NCI-H345 treated with DMSO at 0.1 percent for 48 hours (cell line): Measurements from ENCODE around the gene PCDHAC2.
A peak's percentile ranks its signal among the peaks of the same experiment; 100 is the strongest.

Experiments
- DNase-seq: peaks from one replicate; lab custom pipeline; 2025; ENCODE audit not compliant: unreplicated experiment; lab: John Stamatoyannopoulos, UW

PCDHAC2 gene, protein sequence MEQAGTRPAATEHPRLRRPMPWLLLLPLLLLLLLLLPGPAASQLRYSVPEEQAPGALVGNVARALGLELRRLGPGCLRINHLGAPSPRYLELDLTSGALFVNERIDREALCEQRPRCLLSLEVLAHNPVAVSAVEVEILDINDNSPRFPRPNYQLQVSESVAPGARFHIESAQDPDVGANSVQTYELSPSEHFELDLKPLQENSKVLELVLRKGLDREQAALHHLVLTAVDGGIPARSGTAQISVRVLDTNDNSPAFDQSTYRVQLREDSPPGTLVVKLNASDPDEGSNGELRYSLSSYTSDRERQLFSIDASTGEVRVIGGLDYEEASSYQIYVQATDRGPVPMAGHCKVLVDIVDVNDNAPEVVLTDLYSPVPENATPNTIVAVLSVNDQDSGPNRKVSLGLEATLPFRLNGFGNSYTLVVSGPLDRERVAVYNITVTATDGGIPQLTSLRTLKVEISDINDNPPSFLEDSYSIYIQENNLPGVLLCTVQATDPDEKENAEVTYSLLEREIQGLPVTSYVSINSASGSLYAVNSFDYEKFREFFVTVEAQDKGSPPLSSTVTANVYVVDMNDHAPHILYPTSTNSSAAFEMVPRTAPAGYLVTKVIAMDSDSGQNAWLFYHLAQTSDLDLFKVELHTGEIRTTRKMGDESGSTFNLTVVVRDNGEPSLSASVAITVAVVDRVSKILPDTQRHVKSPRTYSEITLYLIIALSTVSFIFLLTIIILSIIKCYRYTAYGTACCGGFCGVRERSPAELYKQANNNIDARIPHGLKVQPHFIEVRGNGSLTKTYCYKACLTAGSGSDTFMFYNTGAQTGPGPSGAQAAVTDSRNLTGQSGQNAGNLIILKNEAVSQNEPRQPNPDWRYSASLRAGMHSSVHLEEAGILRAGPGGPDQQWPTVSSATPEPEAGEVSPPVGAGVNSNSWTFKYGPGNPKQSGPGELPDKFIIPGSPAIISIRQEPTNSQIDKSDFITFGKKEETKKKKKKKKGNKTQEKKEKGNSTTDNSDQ

DNA sequence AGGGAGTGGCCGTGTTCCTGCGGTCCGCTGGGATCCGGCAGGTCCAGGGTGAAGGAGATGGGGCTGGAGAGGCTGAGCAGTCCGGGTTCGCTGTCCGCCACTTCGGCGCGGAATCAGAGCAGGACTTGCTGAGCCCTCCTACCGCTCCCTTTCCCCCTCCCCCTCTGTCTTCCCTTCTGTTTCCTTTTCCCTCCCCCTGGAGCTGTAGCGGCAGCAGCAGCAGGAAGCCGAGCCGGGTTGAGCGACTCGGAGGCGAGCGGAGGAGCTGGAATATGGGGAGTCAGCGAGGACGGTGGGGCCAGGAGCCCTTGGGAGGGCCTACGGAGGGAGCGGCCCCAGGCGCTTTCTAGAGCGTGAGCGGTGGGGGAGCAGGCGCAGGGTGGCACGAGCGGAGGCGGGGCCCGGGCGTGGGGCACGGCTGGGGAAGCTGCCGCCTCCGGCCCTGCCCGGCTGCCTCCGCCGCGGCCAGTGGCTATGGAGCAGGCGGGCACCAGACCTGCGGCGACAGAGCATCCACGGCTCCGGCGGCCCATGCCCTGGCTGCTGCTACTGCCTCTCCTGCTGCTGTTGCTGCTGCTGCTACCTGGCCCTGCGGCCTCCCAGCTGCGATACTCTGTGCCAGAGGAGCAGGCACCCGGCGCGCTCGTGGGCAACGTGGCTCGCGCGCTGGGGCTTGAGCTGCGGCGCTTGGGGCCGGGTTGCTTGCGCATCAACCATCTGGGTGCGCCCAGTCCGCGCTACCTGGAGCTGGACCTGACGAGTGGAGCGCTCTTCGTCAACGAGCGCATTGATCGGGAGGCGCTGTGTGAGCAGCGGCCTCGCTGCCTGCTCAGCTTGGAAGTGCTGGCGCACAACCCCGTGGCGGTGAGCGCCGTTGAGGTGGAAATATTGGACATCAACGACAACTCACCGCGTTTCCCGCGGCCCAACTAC is at the start of gene PCDHAC2:
TSS of gene PCDHAC2 (plus strand) at position 184 of the 933 bp plus-strand sequence. CDS start at position 475, 291 bp downstream.
- DNase-seq, result peak; percentile 17

DNA sequence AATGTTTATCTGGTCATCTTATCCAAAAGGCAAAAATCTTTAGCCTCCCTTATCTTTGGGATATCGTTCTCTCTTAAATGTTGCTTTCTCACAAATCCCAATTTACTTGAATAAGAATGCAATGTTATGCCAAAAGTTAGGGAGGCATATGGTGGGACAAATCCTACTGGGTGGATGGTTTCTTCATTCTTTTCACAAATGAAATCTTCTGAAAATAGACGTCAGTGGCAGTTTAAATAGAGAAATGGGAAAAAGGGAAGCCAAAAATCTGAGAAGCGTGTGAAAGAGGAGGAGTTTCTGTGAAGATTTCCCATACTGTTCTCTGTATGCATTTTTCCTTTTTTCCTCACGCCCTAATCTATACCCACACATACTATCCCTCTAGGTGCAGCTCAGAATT is 42.7 kb upstream of the PCDHAC2 start:
- DNase-seq, result no peak

DNA sequence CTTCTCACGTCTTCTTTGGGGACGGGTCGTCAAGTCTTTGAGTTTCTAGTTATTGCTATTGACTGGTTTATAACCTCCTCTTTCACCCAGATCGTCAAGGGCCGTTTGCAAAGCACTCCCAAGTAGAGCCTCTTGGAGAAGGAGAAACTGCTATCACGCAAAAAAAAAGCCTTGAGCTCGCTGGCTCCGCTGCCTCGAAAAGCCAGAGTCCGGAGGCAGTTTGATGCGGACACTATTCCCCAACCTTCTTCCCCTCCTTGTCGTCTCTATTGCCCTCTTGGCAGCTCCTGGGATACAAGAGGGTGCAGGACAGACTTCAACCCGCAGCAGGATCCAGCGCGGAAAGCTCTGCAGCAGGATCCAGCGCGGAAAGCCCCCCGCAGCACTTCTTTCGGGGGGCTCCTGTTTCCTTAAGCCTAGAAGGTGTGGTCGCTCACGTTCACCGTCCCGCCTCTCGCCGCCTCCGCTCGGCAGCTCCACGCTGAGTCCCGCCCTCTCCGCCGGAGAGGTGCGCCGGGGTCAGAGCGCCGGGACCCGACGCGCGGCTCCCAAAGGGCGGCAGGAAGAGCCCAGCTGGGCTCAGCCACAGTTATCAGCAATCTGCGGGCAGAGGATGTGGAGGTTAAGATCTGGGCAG is 40.4 kb upstream of the PCDHAC2 start, which contains the start of gene PCDHAC1:
TSS of gene PCDHAC1 (plus strand) at position 494 of the 637 bp plus-strand sequence. CDS start 594 bp downstream, outside the sequence.
- peak; percentile 81 for DNase-seq

DNA sequence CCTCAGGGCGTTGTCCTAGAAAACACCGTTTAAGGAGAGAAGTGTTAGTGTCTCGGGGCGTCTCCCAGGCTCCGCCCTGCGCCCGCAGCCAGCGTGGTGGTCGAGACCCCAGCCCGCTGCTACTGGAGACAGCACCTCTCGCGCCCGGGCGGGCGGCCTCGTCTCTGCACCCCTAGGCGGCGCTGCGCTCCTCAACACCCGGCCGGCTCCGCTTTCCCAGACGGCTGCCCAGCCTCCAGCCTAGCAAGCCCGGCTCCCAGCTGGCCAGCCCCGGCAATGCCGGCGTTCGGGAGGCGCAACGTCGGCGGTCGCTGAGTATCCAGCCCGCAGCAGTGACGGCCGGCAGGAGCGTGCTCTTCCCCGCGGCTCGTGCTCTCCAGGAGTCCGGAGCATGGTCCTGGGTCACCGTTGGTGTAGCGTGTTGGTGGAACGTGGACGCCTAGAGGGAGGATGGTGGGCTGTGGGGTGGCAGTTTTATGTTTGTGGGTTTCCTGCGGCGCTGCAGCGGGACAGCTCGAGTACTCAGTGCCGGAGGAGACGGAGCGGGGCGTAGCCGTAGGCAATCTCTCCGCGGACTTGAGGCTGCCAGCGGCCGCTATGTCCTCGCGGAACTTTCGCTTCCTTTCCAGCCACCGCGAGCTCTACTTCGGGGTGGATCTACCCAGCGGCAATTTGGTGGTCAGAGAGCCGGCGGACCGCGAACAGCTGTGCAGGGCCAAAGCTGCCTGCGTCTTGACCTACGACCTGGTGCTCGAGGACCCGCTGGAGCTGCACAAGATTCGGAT is 39.6 kb upstream of the PCDHAC2 start:
- peak; percentile 82 for DNase-seq

DNA sequence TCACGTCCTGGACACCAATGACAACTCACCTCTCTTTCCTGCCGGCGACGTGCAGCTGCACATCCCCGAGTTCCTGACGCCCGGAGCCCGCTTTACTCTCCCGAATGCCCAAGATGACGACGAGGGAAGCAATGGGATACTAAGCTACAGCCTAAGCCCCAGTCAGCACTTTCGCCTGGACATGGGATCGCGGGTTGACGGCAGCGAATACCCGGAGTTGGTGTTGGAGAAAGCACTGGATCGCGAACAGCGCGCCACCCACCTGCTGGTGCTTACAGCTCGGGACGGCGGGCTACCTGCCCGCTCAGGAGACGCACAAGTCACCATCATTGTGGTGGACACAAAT is 39.1 kb upstream of the PCDHAC2 start:
- DNase-seq, result no peak

DNA sequence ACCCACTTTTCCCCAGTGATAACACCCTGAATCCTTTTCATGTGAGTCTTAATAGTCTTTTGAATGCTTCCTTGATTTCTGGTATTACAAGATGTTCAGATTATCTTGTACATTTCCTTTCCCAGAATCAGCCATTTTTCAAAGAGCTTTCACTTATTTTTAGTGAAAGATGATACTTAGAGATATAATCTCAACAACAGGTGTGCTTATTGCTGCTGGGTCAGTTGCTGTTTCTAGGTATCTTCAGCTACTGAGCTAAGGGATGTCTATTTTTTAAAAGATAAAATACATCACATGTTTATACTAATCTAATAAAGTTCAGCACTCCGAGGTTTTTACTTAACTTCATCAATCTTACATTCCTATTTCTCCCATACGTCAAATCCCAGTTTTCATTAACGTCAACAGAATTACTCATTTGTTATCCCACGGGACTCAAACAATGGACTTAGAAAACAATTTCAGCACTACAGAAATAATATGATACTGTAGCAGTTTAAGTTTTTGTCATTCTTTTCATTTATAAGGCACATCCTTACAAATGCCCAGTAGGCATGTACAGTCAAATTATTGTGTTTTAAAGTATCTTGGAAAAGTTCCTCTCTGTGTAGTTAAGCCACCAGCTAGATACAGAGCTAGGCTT is 31.2 kb upstream of the PCDHAC2 start:
- no peak for DNase-seq

DNA sequence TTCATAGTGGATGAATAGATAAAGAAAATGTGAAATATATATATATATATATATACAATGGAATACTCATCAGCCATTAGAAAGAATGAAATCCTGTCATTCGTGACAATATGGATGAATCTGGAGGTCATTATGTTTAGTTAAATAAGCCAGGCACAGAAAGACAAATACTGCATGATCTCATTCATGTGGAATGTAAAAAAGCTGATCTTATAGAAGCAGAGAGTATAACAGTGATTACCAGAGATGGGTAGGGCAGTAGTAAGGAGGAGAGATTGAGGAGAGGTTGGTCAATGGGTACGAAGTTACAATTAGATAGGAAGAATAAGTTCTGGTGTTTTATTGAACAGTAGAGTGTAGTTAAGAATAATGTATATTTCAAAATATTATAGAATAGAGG is 19.7 kb upstream of the PCDHAC2 start:
- no peak for DNase-seq

DNA sequence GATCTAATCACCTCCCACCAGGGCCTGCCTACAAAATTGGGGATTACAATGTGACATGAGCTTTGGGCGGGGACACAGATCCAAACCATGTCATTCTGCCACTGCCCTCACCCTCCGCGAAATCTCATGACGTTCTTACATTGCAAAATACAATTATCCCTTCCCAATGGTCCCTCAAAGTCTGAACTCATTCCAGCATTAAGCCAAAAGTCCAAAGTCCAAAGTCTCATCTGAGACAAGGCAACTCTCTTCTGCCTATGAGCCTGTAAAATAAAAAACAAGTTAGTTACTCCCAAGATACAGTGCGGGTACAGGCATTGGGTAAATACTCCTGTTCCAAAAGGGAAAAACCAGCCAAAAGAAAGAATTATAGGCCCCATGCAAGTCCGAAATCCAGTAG is 14.6 kb upstream of the PCDHAC2 start:
- DNase-seq, result no peak

DNA sequence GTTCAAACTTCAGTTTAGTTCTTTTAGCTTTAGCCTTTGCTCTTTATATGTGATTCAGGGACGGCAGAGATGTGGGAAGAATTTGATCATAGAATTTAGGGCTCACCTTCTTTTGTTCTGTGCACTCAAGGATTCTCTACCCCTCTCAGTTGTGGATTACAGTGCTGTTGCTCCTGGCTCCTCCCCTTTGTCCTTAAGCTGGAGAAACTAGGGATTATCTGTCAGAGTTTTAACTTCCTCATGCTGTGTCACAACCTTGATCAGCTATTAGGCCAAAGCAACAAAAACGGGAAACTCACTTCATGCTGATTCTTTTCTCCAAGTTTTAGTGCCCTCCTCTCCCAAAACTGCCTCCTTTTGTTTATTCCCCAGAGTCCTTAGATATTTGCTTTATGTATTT is 13.0 kb upstream of the PCDHAC2 start:
- DNase-seq, result no peak

DNA sequence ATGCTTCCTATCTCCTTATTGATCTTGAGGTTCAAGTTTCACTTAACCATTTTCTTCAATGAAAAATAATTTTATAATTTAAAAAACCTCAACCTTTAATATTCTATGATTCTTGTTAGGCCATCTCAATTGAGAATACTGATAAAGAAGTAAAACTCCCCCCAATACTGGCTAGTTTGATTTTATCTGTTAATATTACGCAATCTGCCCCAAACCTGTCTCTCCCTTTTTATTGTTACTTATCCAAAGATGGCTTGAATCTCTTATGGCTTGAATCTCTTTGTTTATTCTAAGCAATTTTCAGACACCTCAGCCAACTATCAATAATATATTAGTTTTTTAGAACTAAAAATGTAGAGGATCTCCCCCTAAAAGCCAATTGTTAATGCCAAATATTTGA is 4.1 kb upstream of the PCDHAC2 start:
- DNase-seq, result no peak

DNA sequence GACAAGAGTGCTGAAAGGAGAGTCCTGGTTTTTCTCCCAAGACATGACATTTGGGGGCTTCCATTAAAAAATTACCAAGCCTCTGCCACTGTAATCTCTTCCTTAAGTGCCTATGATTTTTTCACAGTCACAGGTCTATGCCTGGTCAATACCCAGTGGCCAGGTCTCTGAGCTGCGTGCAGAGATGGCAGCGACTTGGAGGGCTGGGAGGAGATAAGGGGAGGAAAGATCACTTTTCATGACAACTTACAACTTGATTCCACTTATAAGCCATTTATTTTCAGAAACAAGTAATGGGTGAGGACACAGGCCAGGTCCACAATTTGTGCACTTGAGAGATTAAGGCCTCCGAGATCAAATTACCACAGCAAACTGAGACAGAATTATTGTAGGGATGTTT is 1.9 kb upstream of the PCDHAC2 start:
- DNase-seq, result no peak

DNA sequence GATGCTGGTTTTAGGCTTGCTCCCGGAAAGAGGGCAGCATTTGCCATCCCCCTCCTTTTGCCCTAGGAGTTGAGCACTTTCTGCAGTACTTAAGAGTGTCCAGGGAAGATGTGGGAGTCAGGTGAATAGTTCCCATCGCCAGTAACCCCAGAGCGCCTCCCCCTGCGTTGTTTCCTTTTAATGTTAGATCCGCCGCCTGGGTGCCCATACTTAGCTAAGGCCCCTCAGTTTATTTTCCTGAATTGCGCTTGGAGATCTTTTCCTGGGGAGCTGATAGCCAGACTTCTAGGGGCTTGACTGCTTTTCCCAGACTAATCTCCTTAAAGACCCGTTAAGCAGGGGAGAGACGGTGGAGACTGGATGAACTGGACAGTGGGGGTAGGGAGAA is 377 bp upstream of the PCDHAC2 start:
- DNase-seq, result peak; percentile 5

DNA sequence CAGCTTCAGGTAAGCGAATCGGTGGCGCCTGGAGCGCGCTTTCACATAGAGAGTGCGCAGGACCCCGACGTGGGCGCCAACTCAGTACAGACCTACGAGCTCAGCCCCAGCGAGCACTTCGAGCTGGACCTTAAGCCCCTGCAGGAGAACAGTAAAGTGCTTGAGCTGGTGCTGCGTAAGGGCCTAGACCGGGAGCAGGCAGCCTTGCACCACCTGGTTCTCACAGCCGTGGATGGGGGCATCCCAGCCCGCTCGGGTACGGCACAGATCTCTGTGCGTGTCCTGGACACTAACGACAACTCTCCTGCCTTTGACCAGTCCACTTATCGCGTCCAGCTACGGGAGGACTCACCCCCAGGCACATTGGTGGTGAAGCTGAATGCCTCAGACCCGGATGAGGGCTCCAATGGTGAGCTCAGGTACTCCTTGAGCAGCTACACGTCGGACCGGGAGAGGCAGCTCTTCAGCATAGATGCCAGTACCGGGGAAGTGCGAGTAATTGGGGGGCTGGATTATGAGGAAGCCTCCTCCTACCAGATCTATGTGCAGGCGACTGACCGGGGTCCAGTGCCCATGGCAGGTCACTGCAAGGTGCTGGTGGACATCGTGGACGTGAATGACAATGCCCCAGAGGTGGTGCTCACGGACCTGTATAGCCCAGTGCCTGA is 1.1 kb downstream of the PCDHAC2 start:
- DNase-seq, result no peak

DNA sequence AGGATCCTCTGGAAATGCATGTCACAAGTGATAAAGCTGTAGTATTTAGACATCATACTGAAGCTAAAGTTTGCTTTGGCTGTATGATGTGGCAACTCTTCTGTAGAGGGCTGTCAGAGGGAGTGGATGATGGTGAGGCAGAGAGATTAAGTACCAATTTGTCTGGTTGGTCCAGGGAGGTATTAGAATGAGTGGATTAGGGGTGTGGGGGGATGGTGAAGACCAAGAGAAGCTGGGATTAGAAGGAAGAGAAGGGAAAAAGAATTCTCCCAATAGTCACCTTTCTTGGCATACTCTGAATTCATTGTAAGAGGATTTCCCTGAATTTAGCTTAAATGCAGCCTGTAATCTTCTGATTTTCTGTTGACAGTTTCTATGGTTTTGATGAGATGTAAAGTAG is 3.6 kb downstream of the PCDHAC2 start:
- DNase-seq, result no peak

DNA sequence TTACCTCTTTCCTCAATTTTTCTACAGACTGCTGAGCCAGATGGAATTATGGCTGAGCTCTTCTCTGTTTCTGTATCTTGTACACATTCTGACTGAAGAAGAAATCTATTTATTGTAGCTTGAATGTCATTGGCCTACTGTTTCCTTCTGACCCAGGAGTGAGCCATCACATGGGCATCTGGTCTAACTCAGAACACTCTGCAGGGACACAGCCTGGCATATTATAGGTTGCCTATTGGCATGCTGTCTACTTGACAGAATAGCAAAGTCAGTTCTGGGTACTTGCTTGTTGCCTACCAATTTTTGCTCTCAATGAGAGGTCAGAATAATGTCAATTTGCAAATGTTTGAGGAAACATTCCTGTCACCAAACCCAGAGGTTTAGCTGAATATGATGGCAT is 7.3 kb downstream of the PCDHAC2 start:
- no peak for DNase-seq

DNA sequence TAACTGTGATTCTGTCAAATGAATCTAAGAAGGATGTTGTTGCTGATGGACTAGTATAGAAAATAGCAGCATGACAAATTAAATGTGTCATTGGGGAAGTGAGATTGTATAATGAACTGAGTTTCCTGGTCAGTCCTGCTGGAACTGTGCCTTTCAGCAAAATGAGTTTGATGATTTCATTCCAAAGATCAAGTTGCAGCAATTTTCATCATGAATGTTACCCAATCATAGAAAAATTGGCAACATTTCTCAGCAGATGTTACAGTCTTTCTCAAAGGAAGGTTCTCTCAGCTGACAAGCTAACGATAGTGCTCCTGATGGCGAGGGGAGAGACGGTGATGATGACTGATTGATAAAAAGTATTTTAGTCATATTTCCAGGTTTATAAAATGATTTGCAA is 10.7 kb downstream of the PCDHAC2 start:
- no peak for DNase-seq

DNA sequence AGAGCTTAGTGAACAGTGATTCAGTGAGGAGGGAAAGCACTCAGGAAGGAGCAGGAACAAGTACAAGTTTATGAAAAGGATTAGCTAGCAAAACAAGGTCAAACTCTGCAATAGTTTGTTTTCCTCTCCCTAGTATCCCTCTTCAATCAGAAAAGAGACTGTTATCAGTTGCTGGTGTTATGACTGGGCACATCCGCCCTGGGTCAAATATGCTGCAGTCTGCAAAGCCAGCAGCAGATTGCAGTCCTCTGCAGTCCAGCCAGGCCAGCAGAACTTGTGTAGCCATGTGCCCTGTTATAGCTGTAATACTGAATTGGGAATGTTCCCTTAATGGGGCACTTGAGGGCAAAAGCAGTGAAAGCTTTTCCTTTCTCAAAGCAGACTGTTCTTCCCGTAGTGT is 12.0 kb downstream of the PCDHAC2 start:
- no peak for DNase-seq

DNA sequence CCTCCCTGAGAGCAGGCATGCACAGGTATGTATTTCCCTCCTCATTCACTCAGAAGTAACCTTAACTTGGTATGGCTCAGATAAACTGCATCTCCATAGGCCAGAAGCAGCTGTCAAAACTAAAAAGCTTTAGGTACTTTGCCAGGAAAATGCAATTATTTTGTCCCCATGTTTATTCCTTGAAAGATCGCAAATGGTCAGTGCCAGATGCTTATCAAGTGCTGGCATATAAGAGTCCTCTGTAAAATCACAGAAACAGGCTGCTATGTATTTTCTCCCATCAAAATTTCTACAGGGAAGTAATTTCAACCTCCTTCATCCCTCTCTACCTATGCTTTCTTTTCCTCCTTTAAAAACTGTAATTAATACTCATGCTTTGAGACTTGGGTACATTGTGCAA is 12.7 kb downstream of the PCDHAC2 start:
- DNase-seq, result no peak
